Measurements from ENCODE around the gene MPPE1.
"Not testable (repeated sequence)": the region's sequence is repeated elsewhere in the genome, so short reads cannot be mapped to it uniquely, and the experiment has no call there.

Gene MPPE1

DNA sequence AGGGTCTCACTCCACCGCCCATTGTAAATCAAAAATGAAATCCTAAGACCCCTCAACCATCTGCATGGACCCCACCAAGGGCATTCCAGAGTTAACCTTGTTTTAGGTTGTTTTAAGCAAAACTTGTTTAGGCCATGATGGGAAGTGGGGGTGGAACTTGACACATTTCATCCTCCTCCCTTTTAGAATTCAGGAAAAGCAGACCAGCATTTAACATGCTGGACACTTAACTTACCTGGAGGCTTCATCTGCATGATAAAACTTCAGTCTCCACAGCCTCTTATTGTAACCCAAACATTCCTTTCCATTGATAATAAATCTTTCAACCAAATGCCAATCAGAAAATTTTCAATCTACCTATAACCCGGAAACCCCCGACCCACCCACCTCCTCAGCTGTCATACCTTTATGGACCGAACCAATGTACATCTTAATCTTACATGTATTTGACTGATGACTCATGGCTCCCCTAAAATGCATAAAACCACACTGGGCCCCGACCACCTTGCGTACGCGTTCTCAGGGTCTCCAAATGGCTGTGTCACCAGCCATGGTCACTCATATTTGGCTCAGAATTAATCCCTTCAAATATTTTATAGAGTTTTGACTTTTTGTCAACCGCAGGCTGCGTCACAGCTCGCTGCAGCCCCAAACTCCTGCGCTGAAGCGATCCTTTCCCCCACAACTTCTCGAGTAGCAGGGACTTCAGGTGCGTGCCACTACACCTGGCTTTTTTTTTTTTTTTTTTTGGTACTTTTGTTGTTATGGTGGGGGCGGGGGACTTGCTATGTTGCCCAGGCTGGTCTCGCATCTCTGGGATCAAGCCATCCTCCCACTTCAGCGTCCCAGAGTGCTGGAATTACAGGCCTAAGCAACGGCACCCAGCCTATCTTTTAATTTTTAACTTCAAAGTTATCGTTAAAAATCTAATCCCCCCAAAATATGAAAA is 917 bp downstream of the MPPE1 start:
- ATAC-seq (replicated peaks) (no peak), DNase-seq (no peak)
- no peaks in the 10 kb centered on the region for H3K9me3 Mint-ChIP-seq
- H3K4me1 Mint-ChIP-seq (ENCODE audit: low read depth in 2 of 2): peaks cover 7 to 21% of the 10 kb centered on the region in 2 donors
- H3K4me3 Mint-ChIP-seq: peak overlapping the region; percentile 91 to 93
- H3K27me3 Mint-ChIP-seq: no peaks in the 10 kb centered on the region
- peak overlapping the region; percentile 94 to 97 for H3K27ac Mint-ChIP-seq
- H3K36me3 Mint-ChIP-seq (ENCODE audit: insufficient read depth): peaks cover 25% of the 10 kb centered on the region

DNA sequence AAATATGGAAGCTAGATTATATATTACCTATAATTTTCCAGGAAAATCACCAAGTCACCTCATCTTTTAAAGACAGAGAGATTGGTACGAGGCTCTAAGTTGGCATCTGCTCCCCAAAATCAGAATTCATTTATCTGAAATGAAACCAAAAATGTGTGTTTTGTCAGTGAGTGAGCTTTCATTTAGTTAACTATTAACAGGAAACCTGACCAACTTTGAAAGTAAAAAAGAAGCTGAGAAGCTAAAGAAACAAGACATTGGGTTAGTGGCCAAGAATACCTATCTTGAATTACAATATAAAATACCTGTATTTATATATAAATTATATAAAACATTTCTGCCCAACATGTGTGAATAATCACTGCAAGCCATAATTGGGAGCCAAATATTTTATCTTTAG is 1.9 kb downstream of the MPPE1 start:
- H3K4me1 Mint-ChIP-seq (ENCODE audit: low read depth in 2 of 2): peaks cover 8 to 24% of the 10 kb centered on the region in 2 donors
- ATAC-seq (replicated peaks) (no peak), DNase-seq (no peak)
- no peaks in the 10 kb centered on the region for H3K27me3 Mint-ChIP-seq
- H3K27ac Mint-ChIP-seq: peak overlapping the region in 1 of 2 donors; percentile 97
- H3K36me3 Mint-ChIP-seq (ENCODE audit: insufficient read depth): peaks cover 32% of the 10 kb centered on the region
- no peak overlapping the region for H3K4me3 Mint-ChIP-seq
- H3K9me3 Mint-ChIP-seq: no peaks in the 10 kb centered on the region

DNA sequence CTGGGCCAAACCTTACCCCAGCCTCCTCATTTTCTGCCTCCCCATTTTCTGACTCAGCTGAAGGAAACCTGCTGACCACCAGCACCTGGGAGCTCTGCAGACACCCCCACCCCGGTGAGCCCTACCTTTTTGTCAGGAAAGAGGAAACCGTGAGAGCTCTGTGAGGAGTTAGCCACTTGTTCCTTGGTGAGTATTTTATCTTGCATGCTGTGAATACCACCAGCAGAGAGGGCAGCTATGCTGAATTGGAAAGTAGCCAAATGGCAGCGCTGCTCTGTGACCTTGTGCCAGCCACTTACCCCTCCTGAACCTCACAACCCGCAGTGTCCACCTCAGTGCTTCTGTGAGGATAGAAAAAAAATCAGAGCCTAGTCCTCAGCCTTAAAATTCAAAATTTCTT is 2.5 kb downstream of the MPPE1 start:
- Mint-ChIP-seq H3K4me1 (ENCODE audit: low read depth in 2 of 2) (peaks cover 8 to 24% of the 10 kb centered on the region in 2 donors), H3K27me3 (no peaks in the 10 kb centered on the region), H3K27ac (peak overlapping the region in 1 of 2 donors; percentile 97), H3K36me3 (ENCODE audit: insufficient read depth) (peaks cover 35% of the 10 kb centered on the region), H3K9me3 (no peaks in the 10 kb centered on the region), H3K4me3 (no peak overlapping the region)
- ATAC-seq (replicated peaks) (no peak), DNase-seq (no peak)

DNA sequence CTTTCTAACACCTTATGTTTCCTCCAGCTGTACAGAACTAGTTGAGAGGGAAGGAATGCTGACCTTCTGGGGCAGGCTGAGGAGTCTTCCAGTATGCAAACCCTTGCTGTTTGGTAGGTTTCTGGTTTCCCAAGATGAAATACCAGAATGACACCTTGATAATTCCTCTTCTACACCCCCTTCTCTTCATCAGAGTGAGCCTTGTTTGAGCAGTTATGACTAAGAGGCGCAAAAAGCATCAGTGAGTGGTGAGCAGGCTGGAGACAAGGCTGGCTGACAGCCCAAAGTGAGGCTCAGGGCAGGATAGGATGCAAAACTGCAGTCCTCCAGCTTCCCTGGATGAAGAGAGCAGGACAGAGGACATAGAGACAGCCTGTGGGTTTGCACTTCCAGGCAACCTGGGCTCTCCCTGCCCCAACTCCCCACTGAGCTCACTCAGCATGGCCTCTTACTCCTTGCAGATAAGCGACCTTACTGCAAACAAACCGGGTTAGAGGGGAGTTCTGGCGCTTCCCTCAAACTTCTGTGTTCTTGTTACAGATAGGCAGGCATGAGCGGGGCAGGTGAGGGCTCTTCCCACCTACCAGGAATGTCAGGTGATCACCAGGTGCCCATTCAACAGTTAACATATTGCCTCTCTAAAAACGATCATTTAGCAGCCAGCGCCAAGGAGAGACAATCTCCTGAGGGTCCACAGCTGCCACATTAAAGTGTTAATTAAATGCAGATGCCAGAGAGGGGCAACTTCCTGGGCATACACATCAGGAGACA is 5.4 kb downstream of the MPPE1 start:
- no peak for DNase-seq
- no peak for ATAC-seq (replicated peaks)
- H3K27me3 Mint-ChIP-seq: no peaks in the 10 kb centered on the region
- peak overlapping the region; percentile 15 to 42 for H3K27ac Mint-ChIP-seq
- H3K4me1 Mint-ChIP-seq (ENCODE audit: low read depth in 2 of 2): peaks cover 7 to 19% of the 10 kb centered on the region in 2 donors
- no peaks in the 10 kb centered on the region for H3K9me3 Mint-ChIP-seq
- H3K36me3 Mint-ChIP-seq (ENCODE audit: insufficient read depth): peaks cover 29% of the 10 kb centered on the region
- H3K4me3 Mint-ChIP-seq: no peak overlapping the region

DNA sequence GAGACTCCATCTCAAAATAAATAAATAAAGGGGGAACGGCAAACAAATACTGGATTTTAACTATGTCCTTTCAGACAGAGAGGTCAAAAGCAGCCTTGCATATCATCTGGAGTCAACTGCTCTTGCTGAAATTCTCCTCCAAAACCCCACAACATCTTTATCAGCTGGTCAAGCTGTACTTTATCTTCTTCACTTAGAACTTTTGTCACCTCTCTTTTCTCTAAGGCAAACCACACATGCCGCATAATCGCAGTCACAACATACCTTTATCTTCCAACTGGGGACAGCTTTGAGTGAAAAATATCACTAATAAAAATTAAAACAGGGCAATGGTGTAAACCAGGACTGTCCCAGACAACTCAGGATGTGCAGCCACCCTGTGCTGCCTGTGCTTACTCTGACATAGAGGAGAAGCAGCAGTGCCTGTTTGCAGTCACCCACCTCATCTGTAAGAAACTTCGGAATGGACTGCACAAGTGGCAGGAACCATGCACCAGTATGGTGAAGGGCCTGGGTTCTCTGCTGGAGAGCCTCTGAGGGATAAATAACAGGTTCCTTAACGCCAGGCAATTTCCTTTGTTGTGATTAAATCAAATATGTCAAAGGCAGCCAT is 6.2 kb downstream of the MPPE1 start:
- Mint-ChIP-seq H3K4me1 (ENCODE audit: low read depth in 2 of 2) (peaks cover 5 to 11% of the 10 kb centered on the region in 2 donors), H3K27me3 (no peaks in the 10 kb centered on the region), H3K36me3 (ENCODE audit: insufficient read depth) (peaks cover 29% of the 10 kb centered on the region), H3K27ac (peak overlapping the region in 1 of 2 donors; percentile 42), H3K4me3 (no peak overlapping the region), H3K9me3 (no peaks in the 10 kb centered on the region)
- DNase-seq (no peak), ATAC-seq (replicated peaks) (no peak)

DNA sequence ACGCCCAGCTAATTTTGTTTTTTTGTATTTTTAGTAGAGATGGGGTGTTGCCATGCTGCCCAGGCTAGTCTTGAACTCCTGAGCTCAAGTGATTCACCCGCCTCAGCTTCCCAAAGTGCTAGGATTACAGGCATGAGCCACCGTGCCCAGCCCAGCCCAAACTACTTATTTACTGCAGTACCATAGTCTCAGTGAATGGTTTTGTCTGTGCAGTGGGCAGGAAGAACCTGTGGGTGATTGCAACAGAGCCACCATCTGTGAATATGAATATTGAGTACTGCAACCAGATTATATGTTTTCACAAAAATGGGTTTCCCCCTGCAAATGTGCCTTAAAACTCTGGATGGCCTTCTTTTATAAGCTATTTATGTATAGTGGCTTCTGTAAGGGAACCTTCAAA is 9.1 kb downstream of the MPPE1 start:
- DNase-seq (no peak), ATAC-seq (replicated peaks) (no peak)
- Mint-ChIP-seq H3K4me1 (ENCODE audit: low read depth in 2 of 2) (peaks cover 5 to 10% of the 10 kb centered on the region in 2 donors), H3K27ac (peak overlapping the region in 1 of 2 donors; percentile 86), H3K4me3 (no peak overlapping the region), H3K27me3 (no peaks in the 10 kb centered on the region), H3K36me3 (ENCODE audit: insufficient read depth) (peaks cover 45% of the 10 kb centered on the region), H3K9me3 (no peaks in the 10 kb centered on the region)

DNA sequence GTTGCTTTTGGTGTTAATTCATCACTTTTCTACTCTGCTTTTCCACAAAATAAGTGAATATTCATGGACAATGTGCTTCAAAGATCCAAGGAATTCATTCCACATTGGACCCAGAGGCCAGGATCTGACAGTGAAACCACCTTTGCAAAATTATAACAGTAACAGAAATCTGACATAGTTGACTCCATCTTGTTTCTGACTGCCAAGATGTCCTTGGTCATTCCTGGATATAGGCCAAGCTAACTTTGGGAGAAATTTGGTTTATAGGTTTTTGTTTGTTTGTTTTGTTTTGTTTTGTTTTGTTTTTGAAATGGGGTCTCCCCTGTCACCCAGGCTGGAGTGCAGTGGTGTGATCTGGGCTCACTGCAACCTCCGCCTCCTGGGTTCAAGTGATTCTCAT is 10.3 kb downstream of the MPPE1 start:
- ATAC-seq (replicated peaks): no peak
- Mint-ChIP-seq H3K4me1 (ENCODE audit: low read depth in 2 of 2) (peaks cover 5 to 6% of the 10 kb centered on the region in 2 donors), H3K4me3 (no peak overlapping the region), H3K36me3 (ENCODE audit: insufficient read depth) (peaks cover 43% of the 10 kb centered on the region), H3K27ac (no peak overlapping the region), H3K27me3 (no peaks in the 10 kb centered on the region), H3K9me3 (no peaks in the 10 kb centered on the region)
- no peak for DNase-seq

DNA sequence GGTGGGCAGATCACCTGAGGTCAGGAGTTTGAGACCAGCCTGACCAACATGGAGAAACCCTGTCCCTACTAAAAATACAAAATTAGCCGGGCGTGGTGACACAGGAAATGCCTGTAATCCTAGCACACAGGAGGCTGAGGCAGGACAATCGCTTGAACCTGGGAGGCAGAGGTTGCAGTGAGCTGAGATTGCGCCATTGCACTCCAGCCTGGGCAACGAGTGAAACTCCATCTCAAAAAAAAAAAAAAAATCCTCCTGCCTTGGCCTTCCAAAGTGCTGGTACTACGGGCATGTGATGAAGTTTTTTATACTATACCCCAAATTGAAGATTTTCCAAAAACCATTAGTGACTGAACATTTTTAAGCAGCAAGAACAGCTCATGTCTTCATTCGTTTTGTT is 15.7 kb downstream of the MPPE1 start:
- peaks cover 70% of the 10 kb centered on the region for H3K36me3 Mint-ChIP-seq (ENCODE audit: insufficient read depth)
- not testable (repeated sequence) for H3K4me1 Mint-ChIP-seq (ENCODE audit: low read depth in 2 of 2); H3K4me3 Mint-ChIP-seq; H3K27me3 Mint-ChIP-seq; H3K27ac Mint-ChIP-seq; ATAC-seq (replicated peaks); H3K9me3 Mint-ChIP-seq; DNase-seq

DNA sequence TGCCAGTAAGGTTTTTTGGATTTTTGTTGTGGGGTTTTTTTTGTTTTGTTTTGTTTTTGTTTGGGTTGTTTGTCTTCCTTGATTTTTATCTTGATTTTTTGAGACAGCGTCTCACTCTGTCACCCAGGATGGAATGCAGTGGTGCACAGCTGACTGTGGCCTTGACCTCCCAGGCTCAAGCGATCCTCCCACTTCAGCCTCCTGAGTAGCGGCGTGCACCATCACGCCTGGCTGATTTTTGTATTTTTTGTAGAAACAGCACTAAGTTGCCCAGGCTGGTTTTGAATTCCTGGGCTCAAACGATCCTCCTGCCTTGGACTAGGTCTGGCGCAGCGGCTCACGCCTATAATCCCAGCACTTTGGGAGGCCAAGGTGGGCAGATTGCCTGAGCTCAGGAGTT is 16.4 kb downstream of the MPPE1 start:
- Mint-ChIP-seq H3K9me3 (no peaks in the 10 kb centered on the region), H3K36me3 (ENCODE audit: insufficient read depth) (peaks cover 70% of the 10 kb centered on the region), H3K4me3 (no peak overlapping the region), H3K27ac (no peak overlapping the region), H3K4me1 (ENCODE audit: low read depth in 2 of 2) (no peaks in the 10 kb centered on the region), H3K27me3 (no peaks in the 10 kb centered on the region)
- ATAC-seq (replicated peaks) (no peak), DNase-seq (no peak)

DNA sequence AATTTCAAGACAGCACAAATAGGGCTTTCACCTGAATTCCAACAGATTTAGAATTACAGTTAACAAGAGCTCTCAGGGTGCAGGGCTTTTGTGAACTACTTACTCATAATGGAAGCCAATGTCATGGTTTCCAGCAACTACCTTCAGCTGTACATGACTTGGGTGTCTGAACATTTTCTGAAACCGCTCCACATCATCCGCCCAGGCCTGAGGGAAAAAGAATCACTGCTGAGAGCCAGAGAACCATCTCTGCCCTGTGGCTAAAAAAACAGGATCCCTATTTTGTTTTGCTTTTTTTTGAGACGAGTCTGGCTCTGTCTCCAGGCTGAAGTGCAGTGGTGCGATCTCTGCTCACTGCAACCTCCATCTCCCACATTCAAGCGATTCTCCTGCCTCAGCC is 18.8 kb downstream of the MPPE1 start:
- Mint-ChIP-seq H3K4me3 (no peak overlapping the region), H3K27ac (no peak overlapping the region), H3K9me3 (no peaks in the 10 kb centered on the region), H3K36me3 (ENCODE audit: insufficient read depth) (peaks cover 64% of the 10 kb centered on the region), H3K27me3 (no peaks in the 10 kb centered on the region), H3K4me1 (ENCODE audit: low read depth in 2 of 2) (peaks cover 0 to 2% of the 10 kb centered on the region in 2 donors)
- ATAC-seq (replicated peaks): no peak
- no peak for DNase-seq

DNA sequence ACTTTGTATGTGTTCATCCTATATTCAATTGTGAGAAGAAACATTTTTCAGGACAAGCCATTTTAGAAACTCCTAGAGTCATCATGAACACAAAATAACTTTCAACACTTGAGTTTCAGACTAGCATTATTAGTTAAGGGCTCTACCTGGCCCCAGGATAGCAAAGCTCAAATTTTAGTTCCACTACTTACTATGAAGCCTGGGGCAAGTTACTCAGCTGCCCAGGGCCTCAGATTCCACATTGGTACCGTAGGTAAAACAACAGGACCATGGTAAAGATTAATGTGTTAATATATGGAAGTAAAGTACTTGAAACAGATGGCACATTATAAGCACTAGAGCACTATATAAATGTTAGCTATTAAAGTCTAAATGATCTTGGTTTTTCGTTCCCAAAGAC is 19.4 kb downstream of the MPPE1 start:
- no peak overlapping the region for H3K27ac Mint-ChIP-seq
- H3K36me3 Mint-ChIP-seq (ENCODE audit: insufficient read depth): peaks cover 68% of the 10 kb centered on the region
- no peak overlapping the region for H3K4me3 Mint-ChIP-seq
- no peaks in the 10 kb centered on the region for H3K9me3 Mint-ChIP-seq
- H3K4me1 Mint-ChIP-seq (ENCODE audit: low read depth in 2 of 2): peaks cover 0 to 2% of the 10 kb centered on the region in 2 donors
- no peaks in the 10 kb centered on the region for H3K27me3 Mint-ChIP-seq
- no peak for DNase-seq
- no peak for ATAC-seq (replicated peaks)

DNA sequence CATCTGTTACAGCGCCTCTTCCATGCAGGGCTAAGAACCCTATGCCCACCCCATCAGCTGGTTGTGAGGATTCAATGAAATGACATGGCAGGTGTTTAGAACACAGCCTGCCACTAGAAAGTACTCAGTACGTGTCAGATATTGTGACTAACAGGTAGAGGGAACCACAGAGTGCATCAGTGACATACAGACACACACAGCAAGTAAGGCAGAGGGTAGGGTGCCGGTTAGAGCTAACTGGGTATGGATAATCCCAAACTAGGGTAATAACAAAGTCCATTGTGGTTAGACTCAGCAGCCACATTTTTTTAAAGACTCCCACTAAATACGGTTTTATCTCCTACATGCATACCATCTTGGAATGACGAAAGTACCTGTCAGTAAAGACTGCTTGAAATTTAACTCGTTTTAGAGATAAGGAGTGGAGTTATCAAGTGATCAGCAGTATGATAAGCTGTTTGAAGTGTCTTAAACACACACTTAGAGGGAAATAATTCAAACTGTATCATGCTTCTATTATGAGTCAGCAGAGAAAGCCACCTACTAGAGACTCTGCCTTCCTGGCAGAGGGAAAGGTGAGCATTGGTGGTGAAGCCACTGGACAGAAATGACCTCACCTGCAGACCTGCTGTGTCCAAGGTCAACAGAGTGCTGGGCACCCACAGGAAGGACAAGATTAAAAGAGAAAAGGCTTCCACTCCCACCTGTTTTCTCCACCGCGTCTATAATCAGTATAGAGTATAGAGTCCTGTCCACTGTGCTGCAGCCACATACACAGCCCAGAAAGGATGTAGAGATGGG is 20.6 kb downstream of the MPPE1 start:
- Mint-ChIP-seq H3K9me3 (no peaks in the 10 kb centered on the region), H3K4me1 (ENCODE audit: low read depth in 2 of 2) (peaks cover 0 to 2% of the 10 kb centered on the region in 2 donors), H3K36me3 (ENCODE audit: insufficient read depth) (peaks cover 65% of the 10 kb centered on the region), H3K27me3 (no peaks in the 10 kb centered on the region), H3K4me3 (no peak overlapping the region), H3K27ac (no peak overlapping the region)
- ATAC-seq (replicated peaks) (no peak), DNase-seq (no peak)

DNA sequence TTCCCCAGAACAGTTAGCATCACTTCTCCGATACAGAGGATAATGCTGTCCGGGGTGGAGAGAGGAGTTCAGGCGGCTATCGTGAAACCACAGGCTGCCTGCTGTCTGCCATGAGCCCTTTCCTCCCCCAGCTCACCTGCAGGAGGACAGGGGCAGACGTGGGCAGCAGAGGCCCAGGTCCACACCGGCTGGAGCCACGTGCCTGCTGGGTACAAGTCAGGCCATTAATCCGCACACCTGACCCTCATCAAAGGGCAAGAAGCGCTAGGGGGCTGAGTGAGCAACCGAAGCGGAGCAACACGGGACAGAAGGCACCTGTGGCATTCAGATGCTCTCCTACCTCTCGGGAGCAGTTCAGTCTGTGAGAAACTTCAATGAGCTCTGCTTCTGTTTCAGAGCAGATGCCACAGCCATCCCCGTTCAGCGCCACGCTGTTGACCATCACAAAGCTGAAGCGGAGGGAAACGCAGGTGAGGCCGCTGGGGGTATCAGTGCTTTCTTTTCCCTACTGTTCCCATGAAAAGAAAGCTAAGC is 21.5 kb downstream of the MPPE1 start:
- no peak overlapping the region for H3K27ac Mint-ChIP-seq

More for the DNA sequence above, 21.5 kb downstream of the MPPE1 start:
- Mint-ChIP-seq H3K9me3 (no peaks in the 10 kb centered on the region), H3K4me1 (ENCODE audit: low read depth in 2 of 2) (peaks cover 0 to 2% of the 10 kb centered on the region in 2 donors), H3K27me3 (no peaks in the 10 kb centered on the region), H3K36me3 (ENCODE audit: insufficient read depth) (peaks cover 62% of the 10 kb centered on the region), H3K4me3 (no peak overlapping the region)
- DNase-seq (no peak), ATAC-seq (replicated peaks) (no peak)
